Measurements from ENCODE around the gene CCT5.

CCT5 gene

DNA sequence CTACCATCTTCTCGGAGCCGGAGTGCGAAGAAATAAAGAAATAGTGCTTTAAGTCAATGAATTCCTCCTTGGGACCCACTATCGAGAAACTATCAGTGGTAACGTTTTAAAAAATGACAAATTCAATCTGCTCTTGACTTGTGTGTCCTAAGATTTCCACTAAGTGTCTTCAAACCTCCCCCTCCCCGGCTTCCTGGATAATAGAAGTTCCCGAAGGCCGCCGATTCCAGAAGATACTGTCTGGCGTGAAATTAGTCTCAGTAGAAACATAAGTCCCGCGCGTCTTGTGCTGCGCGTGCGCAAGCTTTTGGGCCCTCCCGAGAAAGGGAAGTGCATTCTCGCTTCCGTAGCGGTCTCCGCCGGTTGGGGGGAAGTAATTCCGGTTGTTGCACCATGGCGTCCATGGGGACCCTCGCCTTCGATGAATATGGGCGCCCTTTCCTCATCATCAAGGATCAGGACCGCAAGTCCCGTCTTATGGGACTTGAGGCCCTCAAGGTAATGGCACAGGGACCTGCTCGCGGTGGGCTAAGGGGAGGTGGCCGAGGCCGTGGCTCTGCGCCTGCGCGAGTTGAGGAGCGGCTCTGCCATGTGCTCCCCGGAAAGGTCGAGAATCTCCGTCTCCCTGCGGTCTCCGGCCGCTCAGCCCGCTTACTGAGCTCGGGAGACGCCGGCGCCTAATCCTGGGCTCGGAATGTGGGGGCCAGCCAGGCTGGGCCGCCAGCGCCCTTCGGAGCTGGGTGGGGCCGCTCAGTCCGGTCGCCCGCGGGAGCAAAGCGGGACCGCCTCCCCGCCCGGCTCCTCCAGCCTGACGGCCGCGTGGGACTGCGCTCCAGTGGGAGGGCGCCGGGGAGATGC is at the start of gene CCT5:
CCT5 (plus strand) TSS at position 333 of the 858 bp plus-strand sequence; CDS start at position 394, 61 bp downstream.
- DNase-seq, result peak; percentile 99

- DNase-seq, result no peak
Observed at GRCh38 chr5:10201223-10201868, 48.7 kb upstream of the CCT5 start.

- DNase-seq, result no peak
Observed at GRCh38 chr5:10202089-10202910, 47.8 kb upstream of the CCT5 start.

GRCh38 chr5:10209004-10209403 is 41.1 kb upstream of the CCT5 start:
- no peak for DNase-seq

- DNase-seq, result peak; percentile 35
Observed at GRCh38 chr5:10213316-10213715, 36.8 kb upstream of the CCT5 start.

- no peak for DNase-seq
Observed at GRCh38 chr5:10214041-10214440, 36.0 kb upstream of the CCT5 start.

DNA sequence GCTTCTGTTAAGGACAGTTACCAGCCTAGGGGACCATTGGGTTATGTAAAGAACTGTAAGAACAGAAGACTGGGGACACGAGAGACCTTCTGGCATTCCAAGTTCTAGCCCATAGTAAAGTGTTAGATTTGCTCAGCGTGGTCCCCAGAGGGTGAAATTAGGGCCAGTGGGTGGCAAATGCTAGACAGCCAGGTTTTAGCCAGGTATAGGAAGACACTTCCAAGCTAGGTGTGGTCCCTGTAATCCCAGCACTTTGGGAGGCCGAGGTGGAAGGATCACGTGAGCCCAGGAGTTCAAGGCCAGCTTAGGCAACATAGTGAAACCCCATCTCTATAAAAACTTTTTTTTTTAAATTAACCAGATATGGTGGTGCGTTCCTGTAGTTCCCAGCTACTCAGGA is 34.7 kb upstream of the CCT5 start:
- no peak for DNase-seq

- DNase-seq, result no peak
Observed at GRCh38 chr5:10216107-10216506, 34.0 kb upstream of the CCT5 start.

- no peak for DNase-seq
Observed at GRCh38 chr5:10218658-10219057, 31.4 kb upstream of the CCT5 start.

DNA sequence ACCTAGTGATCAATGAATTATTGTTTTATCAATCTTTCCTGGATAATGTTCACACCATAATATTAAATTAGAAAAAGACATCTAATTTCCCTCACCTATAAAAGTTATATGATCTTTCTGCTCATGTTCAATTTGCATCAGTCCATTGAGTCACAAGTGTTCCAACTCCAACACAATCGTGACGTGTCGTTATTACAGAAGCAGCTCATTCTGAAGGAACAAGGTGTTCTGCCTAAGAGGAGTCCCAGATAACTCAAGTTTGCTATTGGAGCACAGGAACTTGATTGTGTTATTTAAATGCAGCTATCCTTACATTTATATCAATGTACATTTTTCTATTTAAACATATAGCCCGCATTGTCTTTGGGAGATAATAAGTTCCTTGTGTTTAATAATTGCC is 31.0 kb upstream of the CCT5 start:
- DNase-seq, result no peak

DNA sequence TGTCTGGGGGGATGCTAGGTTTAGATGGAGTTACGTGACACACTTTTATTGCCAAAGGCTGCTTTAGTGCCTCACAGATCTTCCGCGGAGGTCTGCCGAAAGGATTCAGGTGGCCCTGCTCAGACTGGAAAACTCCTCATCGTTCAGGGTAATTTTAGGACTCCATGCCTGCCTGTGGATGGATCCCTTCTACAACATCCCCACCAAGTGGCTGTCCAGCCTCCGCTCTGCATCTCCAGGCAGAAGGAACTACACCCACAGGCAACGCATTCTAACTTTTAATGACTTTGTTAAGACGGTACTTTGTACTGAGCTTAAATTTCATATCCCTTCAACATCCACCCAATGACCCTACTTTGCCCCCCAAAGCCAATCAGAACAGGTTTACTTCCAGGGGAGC is 29.8 kb upstream of the CCT5 start:
- DNase-seq, result no peak

GRCh38 chr5:10222326-10222725 is 27.8 kb upstream of the CCT5 start:
- DNase-seq, result no peak

DNA sequence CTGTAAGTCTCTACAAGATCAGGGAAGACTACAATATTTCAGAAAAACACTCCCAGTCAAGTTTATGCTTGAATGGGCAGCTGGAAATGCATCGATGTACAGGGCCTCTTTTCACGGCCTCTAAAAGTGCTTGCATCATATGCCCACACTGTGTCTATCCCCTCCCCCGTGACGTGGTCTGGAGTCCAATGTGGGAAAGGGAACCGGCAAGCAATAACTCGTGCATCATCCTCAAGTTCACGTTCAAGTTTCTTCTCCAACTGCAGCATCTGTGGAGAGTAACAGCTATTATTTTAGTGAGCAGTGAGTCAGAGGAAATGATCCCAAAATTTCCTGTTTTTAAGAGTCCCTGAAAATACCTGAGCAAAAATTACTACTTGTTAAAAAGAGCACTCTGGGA is 22.7 kb upstream of the CCT5 start:
- no peak for DNase-seq

DNA sequence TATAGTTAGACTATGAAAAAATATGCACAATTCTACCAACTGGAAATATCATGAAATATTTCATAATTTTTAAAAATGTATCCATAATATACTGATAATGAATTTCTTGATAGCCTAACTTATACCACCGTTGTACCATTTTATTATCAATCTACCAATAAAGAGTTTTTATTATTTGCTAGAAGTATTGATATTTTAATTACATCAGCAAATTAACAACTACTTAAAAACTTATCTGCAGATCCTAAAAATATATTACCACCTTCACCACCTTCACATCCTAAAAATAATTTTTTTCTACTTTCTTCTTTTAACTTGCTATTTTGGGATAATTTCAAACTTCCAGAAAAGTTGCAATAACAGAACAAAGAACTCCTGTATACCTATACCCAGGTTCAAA is 21.8 kb upstream of the CCT5 start:
- no peak for DNase-seq

DNA sequence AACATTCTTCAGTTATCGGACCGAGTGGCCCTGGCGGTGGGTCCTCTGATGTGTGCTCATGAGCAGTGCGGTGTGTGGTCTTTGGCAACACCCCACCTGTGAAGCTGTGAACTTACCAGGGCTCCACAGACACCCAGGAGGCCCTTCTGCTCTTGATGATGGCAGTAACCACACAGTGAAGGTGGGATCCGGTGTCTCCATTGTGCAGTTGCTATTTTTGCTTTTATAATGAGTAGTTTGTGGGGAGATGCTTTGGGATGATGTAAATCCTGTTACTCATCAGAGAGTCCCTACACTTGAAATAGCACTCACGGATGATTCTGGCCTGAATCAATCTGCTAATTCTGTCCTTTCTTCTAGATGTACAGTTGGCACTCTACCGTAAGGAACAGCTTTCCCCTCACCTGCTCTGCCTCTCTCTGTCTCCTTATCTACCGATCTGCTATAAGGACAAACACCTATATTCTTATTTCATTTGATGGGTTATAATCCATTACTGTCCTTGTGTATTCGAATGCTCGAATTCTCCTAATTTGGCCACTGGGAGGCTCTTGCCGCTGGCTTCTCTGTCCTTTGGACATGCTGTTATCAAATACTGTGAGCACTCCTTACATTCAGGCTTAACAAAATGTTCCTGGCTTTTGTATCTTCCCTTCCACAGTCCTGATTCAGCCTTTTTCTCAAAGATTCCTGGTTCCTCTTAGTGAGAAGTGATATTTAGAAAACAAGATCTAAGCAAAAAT is 20.6 kb upstream of the CCT5 start:
- DNase-seq, result no peak

GRCh38 chr5:10232386-10232785 is 17.7 kb upstream of the CCT5 start:
- no peak for DNase-seq

DNA sequence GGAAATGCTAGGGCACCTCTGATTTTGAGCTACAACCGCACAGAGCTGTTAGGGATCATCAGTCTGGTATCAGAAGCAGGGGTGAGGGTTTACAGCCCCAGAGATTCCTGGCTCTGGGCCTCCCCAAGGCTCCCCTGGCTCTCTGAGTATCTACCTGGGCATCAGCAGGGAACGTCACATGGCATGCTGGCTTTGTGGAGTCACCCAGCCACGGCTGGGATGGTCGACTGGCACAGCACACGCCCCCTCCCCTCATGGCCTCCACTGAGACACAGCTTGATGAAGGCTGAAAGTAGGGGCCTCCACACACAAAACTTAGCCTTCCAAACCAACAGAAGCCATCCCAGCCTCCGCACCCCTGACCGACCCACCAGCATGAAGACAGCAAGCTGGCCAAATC is 17.1 kb upstream of the CCT5 start:
- DNase-seq, result no peak

GRCh38 chr5:10233505-10233904 is 16.6 kb upstream of the CCT5 start:
- no peak for DNase-seq

DNA sequence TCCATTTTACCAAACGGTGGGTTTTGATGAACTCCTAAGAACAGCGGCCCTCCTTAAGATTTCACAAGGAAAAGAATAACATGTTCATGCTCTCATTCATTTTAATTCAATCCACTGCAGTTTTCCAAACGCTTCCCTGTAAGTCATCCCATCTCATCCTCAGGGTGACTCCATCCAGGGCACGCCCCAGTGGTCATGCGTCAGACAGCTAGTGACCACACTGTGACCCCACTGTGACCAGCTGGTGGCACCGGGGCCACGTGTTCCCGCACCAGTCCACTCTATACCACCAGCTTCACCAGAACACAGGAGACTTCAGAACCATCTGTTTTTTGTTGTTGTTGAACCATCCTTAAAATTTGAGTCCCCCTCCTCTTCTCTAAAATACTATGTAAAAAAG is 14.7 kb upstream of the CCT5 start:
- no peak for DNase-seq

- DNase-seq, result no peak
Observed at GRCh38 chr5:10243660-10244240, 6.3 kb upstream of the CCT5 start.

GRCh38 chr5:10244342-10244944 is 5.6 kb upstream of the CCT5 start:
- DNase-seq, result no peak

- DNase-seq, result no peak
Observed at GRCh38 chr5:10246761-10247160, 3.3 kb upstream of the CCT5 start.

All from NCI-H1105 treated with DMSO at 0.1 percent for 48 hours (cell line).